HG03342 (cell line): ENCODE measurements around the gene BCO2.

Experiments used
- ATAC-seq: cut with Tn5 transposase; IDR thresholded peaks from one replicate; pipeline ENCODE4 v1.9.1; 2021; ENCODE audit warnings: mild to moderate bottlenecking, moderate library complexity; ENCODE audit not compliant: unreplicated experiment

The BCO2 gene

DNA sequence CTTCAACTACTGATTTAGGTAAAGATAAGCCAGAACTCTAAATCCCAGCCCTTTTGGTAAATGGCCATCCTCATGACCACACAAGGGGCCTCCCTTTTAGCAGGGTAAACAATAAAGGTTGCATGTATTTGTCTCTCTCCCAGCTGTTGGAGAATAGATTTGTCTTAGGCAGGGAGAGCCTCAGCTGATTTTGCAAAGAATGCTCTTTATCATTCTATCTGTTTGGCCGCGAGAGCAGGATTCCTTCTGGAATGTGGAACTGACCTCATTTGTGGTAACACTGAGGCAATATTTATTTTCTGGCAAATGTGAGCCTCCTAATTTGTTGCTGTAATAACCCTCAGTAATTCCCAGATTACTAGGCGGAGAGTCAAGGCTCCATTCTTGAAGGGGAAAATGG lies 66.2 kb downstream of the BCO2 start:
- ATAC-seq = no peak

DNA sequence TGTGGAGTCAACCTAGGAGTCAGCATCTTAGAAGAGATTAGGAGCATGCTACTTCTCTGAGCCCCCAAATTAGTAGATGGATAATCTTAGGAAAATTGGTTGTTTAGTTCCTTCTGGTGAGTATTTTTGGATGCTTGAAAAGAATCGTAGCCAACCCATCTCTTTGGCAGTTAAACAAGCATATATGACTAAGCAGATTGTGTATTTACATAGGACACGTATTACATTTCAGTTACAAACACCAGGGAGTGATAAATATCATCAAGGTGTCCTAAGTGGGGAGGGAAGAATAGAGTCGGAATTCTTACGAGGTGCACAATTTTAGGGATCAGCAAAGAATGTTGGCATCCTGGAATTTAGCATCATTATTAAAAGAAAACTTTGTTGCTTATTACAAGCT lies 71.9 kb downstream of the BCO2 start:
- no peak for ATAC-seq

- ATAC-seq = no peak
Observed at GRCh38 chr11:112248201-112248600, 72.9 kb downstream of the BCO2 start.

DNA sequence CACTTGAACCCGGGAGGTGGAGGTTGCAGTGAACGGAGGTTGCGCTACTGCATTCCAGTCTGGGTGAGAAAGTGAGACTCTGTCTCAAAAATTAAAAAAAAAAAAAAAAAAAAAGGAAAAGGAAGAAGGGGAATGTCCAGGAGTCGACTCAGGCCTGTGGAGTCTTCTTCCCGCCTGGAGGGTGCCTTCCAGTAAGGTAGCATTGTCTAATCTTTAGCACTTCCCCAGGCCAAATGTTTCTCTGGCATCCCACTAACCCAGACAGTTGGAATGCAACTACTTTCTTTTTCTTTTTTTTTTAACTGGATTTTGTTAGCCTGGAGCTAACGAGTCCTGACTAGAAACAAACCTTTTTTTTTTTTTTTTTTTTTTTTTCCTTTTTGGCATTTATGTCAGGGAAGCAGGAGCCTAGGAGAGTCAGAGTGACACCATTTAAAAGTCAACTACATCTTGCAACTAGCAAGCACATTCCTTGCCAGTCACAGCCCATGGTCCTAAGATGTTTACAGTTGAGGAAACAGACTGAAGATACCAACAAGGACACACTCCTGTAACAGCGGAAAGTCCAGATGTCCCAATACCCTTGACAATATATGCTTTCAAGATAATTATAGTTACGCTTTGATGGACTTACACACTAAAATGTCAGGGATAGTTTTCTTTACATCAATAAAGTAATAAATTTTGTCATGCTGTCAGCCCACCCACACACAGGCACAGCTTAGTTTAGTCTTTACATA lies 74.7 kb downstream of the BCO2 start:
- no peak for ATAC-seq

GRCh38 chr11:112253605-112254242 lies 78.4 kb downstream of the BCO2 start:
- ATAC-seq = no peak

GRCh38 chr11:112255067-112255720 lies 79.9 kb downstream of the BCO2 start:
- no peak for ATAC-seq

DNA sequence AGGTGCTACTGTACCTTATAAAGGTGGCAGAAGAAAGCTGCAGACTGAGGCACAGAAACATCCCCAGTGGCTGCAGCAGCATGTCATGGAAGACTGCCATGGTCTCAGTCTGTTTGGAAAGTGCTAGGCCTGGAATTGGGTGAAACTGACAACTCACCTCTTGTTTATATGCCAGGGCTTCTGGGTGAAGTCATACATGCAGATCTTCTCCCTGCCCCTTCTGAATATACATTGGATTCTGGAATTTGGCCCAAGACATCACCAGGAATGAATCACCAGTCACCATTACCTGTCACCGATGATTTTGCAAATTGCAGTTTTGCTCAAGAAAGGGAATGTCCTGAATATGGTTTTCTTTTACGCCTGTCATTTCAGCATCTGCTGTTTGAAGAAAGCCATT lies 85.2 kb downstream of the BCO2 start, which contains the start of gene PLET1:
PLET1 (minus strand) TSS at position 371 of the 400 bp plus-strand sequence; CDS start at position 100, 271 bp downstream.
- no peak for ATAC-seq

DNA sequence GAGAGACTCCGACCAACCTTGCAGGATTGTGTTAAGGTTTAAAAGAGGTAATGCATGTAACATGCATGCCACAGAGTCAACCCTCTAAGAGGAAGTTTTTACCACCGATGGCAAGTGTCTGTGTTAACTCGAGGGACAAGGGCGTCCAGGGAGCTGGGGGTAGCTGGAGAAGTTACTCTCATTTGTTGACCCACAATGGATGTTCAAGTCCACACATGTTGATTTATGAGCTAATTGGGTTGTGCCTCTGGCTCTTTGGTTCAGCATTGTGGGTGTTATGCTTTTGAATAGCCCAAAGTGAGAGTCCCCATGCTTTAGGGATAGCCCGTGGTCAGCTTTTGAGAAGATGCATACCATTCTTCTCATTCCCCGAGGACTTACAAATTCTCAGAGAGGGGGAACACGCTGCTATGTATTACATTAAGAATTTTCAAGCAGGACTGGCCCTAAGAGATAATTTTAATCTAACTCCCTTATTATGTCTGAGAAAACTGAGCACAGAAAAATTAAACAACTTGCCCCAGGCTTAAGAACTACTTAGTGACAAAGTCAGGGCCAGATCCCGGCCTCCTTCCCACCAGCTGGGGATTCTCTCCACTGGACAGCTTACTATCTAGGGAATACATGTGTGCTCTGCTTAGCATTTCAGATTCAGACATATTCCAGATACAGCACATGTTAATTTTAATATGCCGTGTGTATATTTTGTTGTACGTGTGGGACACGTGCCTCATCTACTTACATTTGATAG lies 90.5 kb downstream of the BCO2 start:
- ATAC-seq = no peak

- no peak for ATAC-seq
Observed at GRCh38 chr11:112266410-112266778, 91.1 kb downstream of the BCO2 start.

DNA sequence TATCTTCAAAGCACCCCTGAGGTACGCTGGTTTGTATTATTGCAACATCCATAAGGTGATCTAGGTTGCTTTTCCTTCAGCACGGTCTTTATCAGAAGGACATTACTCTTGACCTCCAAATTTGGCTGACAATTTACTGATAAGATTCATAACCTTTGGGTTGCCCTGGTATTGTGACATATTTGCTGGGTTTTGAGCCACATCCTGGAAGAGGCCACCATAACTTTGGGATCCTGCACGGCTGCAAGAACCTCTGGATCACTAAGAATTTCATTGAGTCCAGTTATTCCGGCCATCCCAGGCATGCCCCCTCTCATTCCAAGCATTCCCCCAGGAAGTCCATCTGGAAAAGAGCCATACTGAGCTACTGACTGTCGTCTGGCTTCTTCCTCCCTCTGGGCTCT lies 91.9 kb downstream of the BCO2 start:
- no peak for ATAC-seq

- ATAC-seq = no peak
Observed at GRCh38 chr11:112268406-112268805, 93.1 kb downstream of the BCO2 start.
